ENCODE results near the gene PHACTR1. TPM values are rescaled to one million over a fixed set of nuclear protein-coding genes. Genes with fewer than 3 reads are reported as not detected.

PHACTR1 gene
- polyA plus RNA-seq, 2 of the 4 experiments (the other 2 are of a cell fraction): not detected

DNA sequence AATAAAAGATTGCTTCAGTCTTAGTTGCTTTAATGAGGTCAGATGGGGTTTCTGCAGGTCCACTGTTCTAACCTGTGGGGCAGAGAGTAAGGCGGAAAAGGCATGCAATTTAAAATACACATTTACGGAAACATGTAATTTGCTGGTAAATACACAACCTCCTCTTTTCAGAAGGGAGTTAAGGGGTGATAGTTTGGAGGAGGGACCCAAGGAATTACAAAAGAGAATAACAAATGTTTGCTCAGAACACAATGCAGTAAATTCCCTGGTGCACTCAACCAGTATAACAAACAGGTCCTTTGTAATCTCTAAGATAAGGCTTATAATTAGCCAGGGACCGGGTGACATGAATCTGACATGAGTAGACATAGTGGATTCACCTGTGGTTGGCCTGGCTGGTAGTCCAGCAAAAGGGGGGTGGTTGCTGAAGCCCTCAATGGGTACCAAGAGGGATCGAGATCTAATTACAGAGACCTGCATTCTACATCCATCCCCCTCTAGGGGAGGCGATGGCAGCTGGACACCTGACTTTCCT, 295.1 kb downstream of the PHACTR1 start:
- ChIA-PET CTCF (no interaction called here), POLR2A (no interaction called here)
- Histone ChIP-seq H3K4me1 (peaks cover 12% of the 10 kb centered on the region; the same call in 1 of the 3 replicates), H3K27ac (no peak overlapping the region), H3K4me2 (no peak overlapping the region), H3K4me3 (no peak overlapping the region), H3K9me3 (no peaks in the 10 kb centered on the region)
- TF ChIP-seq SREBF2 (IDR thresholded peaks at IDR 0.05): no peak
- no peak for TF ChIP-seq ZC3H11A (IDR thresholded peaks at IDR 0.05)
- TF ChIP-seq POLR2A (IDR thresholded peaks at IDR 0.05; ENCODE audit: low read length): no peak
- no peak for TF ChIP-seq EP300 (IDR thresholded peaks at IDR 0.05)
- no peak for TF ChIP-seq TP53 (CRISPR knock-in tag; IDR thresholded peaks at IDR 0.05)
- TF ChIP-seq CHD4 (IDR thresholded peaks at IDR 0.05; ENCODE audit: borderline replicate concordance): no peak
- TF ChIP-seq CBX2 (IDR thresholded peaks at IDR 0.05; ENCODE audit: borderline replicate concordance, low read depth): no peak
- TF ChIP-seq KDM5A (IDR thresholded peaks at IDR 0.05): no peak
- ATAC-seq (no peak), FAIRE-seq (no peak), DNase-seq (ENCODE audit: low read depth in 1 of 2, low spot score in 1 of 2) (no peak)
- WGBS (ENCODE audit: missing lambda C conversion rate): 41% methylated on average over 5 of the region's 5 CpGs

GRCh38 chr6:13012296-13012695, 295.7 kb downstream of the PHACTR1 start:
- no peaks in the 10 kb centered on the region for H3K9me3 ChIP-seq

DNA sequence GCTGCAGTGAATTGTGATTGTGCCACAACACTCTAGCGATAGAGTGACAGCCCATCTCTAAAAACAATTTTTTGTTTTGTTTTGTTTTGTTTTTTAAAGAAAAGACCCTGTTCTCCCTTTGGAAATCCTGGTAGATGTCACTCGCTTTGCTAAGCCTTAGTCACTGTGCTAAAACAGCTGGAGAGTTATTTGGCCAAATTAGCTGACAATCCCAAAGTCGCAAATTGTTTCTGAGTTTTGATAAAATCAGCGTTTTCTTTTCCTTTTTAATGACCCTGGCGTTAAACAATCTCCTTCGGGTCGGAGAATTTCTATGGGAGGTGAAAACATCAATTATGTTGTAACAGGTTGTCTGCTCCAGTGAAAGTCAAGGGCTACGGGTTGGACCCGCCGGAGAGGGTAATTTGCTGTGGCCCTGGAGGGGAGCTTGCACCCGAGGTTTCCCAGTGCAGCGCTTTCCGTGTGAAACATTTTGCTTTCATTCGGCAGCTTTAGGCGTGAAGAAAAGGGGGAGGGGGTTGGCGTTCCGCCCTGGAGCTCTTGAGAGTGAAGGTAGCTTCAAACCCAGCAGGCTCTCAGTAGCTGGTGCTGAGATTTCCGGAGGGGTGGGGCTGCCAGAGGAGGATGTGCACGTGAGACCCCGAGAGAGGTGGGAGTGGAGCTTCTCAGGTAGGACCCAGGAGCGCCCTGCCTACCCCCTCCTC, 296.6 kb downstream of the PHACTR1 start:
- POLR2A ChIA-PET: no interaction called here
- H3K27ac ChIP-seq: no peak overlapping the region
- ATAC-seq (no peak), FAIRE-seq (no peak), DNase-seq (ENCODE audit: low read depth in 1 of 2, low spot score in 1 of 2) (no peak)
- peak overlapping the region; percentile 38 for H3K4me3 ChIP-seq
- peak overlapping the region; percentile 86 for H3K4me2 ChIP-seq
- CTCF ChIA-PET: no interaction called here
- WGBS (ENCODE audit: missing lambda C conversion rate): 40% methylated on average over 14 of the region's 21 CpGs
- H3K4me1 ChIP-seq: peaks cover 12% of the 10 kb centered on the region; the same call in 1 of the 3 replicates
- no peaks in the 10 kb centered on the region for H3K9me3 ChIP-seq
- TF ChIP-seq MYC (IDR thresholded peaks at IDR 0.05; ENCODE audit: borderline replicate concordance, low read length) (no peak), TP53 (CRISPR knock-in tag; IDR thresholded peaks at IDR 0.05) (no peak), GATA3 (IDR thresholded peaks at IDR 0.05; ENCODE audit: borderline replicate concordance) (no peak), NPAS2 (CRISPR knock-in tag; IDR thresholded peaks at IDR 0.05; ENCODE audit: borderline replicate concordance) (no peak), E2F6 (IDR thresholded peaks at IDR 0.05; ENCODE audit: borderline replicate concordance, low read depth) (no peak), BHLHE40 (IDR thresholded peaks at IDR 0.05; ENCODE audit: low read depth, low read length) (no peak), CBX2 (IDR thresholded peaks at IDR 0.05; ENCODE audit: borderline replicate concordance, low read depth) (no peak), HOXB5 (CRISPR knock-in tag; IDR thresholded peaks at IDR 0.05) (no peak), ZFP36 (IDR thresholded peaks at IDR 0.05; ENCODE audit: borderline replicate concordance, partially characterized antibody) (no peak), RCOR1 (IDR thresholded peaks at IDR 0.05; ENCODE audit: low read depth, low read length) (no peak), ZC3H11A (IDR thresholded peaks at IDR 0.05) (no peak), RAD21 (conservative IDR thresholded peaks at IDR 0.05 in 1 of 2, IDR thresholded peaks at IDR 0.05 in 1 of 2) (no peak)
- TF ChIP-seq, protein P1, sequence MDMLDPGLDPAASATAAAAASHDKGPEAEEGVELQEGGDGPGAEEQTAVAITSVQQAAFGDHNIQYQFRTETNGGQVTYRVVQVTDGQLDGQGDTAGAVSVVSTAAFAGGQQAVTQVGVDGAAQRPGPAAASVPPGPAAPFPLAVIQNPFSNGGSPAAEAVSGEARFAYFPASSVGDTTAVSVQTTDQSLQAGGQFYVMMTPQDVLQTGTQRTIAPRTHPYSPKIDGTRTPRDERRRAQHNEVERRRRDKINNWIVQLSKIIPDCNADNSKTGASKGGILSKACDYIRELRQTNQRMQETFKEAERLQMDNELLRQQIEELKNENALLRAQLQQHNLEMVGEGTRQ (IDR thresholded peaks at IDR 0.05): no peak
- TF ChIP-seq, protein P2, sequence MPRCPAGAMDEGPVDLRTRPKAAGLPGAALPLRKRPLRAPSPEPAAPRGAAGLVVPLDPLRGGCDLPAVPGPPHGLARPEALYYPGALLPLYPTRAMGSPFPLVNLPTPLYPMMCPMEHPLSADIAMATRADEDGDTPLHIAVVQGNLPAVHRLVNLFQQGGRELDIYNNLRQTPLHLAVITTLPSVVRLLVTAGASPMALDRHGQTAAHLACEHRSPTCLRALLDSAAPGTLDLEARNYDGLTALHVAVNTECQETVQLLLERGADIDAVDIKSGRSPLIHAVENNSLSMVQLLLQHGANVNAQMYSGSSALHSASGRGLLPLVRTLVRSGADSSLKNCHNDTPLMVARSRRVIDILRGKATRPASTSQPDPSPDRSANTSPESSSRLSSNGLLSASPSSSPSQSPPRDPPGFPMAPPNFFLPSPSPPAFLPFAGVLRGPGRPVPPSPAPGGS (IDR thresholded peaks at IDR 0.05): no peak
- TF ChIP-seq, protein P3, sequence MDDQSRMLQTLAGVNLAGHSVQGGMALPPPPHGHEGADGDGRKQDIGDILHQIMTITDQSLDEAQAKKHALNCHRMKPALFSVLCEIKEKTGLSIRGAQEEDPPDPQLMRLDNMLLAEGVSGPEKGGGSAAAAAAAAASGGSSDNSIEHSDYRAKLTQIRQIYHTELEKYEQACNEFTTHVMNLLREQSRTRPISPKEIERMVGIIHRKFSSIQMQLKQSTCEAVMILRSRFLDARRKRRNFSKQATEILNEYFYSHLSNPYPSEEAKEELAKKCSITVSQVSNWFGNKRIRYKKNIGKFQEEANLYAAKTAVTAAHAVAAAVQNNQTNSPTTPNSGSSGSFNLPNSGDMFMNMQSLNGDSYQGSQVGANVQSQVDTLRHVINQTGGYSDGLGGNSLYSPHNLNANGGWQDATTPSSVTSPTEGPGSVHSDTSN (IDR thresholded peaks at IDR 0.05): no peak

More at GRCh38 chr6:13012296-13012695, 295.7 kb downstream of the PHACTR1 start:
- no peak for DNase-seq (ENCODE audit: low read depth in 1 of 2, low spot score in 1 of 2)
- TF ChIP-seq POLR2AphosphoS2 (conservative IDR thresholded peaks at IDR 0.05; ENCODE audit: low read length) (no peak), KDM5A (IDR thresholded peaks at IDR 0.05) (no peak), TP53 (CRISPR knock-in tag; IDR thresholded peaks at IDR 0.05) (no peak), HOXA7 (CRISPR knock-in tag; IDR thresholded peaks at IDR 0.05) (no peak), CBX8 (IDR thresholded peaks at IDR 0.05) (no peak), HDAC2 (IDR thresholded peaks at IDR 0.05) (no peak), FOSL2 (IDR thresholded peaks at IDR 0.05) (no peak), FOSL2 (CRISPR knock-in tag; IDR thresholded peaks at IDR 0.05) (no peak), MAFK (IDR thresholded peaks at IDR 0.05; ENCODE audit: partially characterized antibody) (no peak), MAX (IDR thresholded peaks at IDR 0.05) (no peak), KDM1A (IDR thresholded peaks at IDR 0.05; ENCODE audit: low read depth) (no peak), E2F6 (IDR thresholded peaks at IDR 0.05; ENCODE audit: borderline replicate concordance, low read depth) (no peak), NPAS2 (CRISPR knock-in tag; IDR thresholded peaks at IDR 0.05; ENCODE audit: borderline replicate concordance) (no peak), SMC3 (IDR thresholded peaks at IDR 0.05) (no peak)
- Histone ChIP-seq H3K4me2 (no peak overlapping the region), H3K27ac (no peak overlapping the region), H3K4me3 (no peak overlapping the region), H3K4me1 (peaks cover 12% of the 10 kb centered on the region; the same call in 1 of the 3 replicates)
- WGBS (ENCODE audit: missing lambda C conversion rate): 6% methylated on average over 1 of the region's 1 CpG
- no peak for ATAC-seq
- POLR2A ChIA-PET: no interaction called here
- FAIRE-seq: no peak
- CTCF ChIA-PET: no interaction called here

Measured in A549 (cell line).